ENCODE data around the gene TPCN1. TPM values are rescaled to one million over a fixed set of nuclear protein-coding genes. Genes with fewer than 3 reads are reported as not detected.
A peak's percentile ranks its signal among the peaks of the same experiment; 100 is the strongest.

The TPCN1 gene
- total and polyA plus RNA-seq, 2 experiments from 2014 or later: 16.9 to 32.1 TPM

GRCh38 chr12:113208041-113208934, 13.0 kb upstream of the TPCN1 start:
- TF ChIP-seq CTCF (IDR thresholded peaks at IDR 0.05; ENCODE audit: poor library complexity) (no peak), EZH2phosphoT487 (IDR thresholded peaks at IDR 0.05; ENCODE audit: low read depth, severe bottlenecking, unreplicated experiment) (no peak), EZH2 (IDR thresholded peaks at IDR 0.05; ENCODE audit: borderline replicate concordance) (no peak)
- Histone ChIP-seq H3K79me2 (no peaks in the 10 kb centered on the region), H2AFZ (no peak overlapping the region), H3K27ac (no peak overlapping the region), H3K4me1 (ENCODE audit: insufficient read depth) (no peaks in the 10 kb centered on the region), H3K36me3 (replicated peaks; ENCODE audit: insufficient read depth, low read depth) (no peaks in the 10 kb centered on the region), H3K27me3 (no peaks in the 10 kb centered on the region), H3K4me2 (no peak overlapping the region), H3K9me3 (ENCODE audit: low read depth) (no peaks in the 10 kb centered on the region), H3K4me3 (no peak overlapping the region), H3K9me2 (replicated peaks; ENCODE audit: insufficient read depth) (no peaks in the 10 kb centered on the region), H4K20me1 (ENCODE audit: insufficient read depth, poor library complexity, severe bottlenecking) (no peaks in the 10 kb centered on the region)
- 78% methylated on average over 10 of the region's 10 CpGs for WGBS (ENCODE audit: low lambda C conversion rate, missing lambda C conversion rate)
- no peak for DNase-seq (ENCODE audit: low spot score)

GRCh38 chr12:113211160-113211559, 10.1 kb upstream of the TPCN1 start:
- WGBS (ENCODE audit: low lambda C conversion rate, missing lambda C conversion rate): 89% methylated on average over 6 of the region's 6 CpGs

GRCh38 chr12:113214895-113215400, 6.3 kb upstream of the TPCN1 start:
- Histone ChIP-seq H3K4me2 (no peak overlapping the region), H3K9me2 (replicated peaks; ENCODE audit: insufficient read depth) (no peaks in the 10 kb centered on the region), H3K27ac (peak overlapping the region; percentile 59), H3K9me3 (ENCODE audit: low read depth) (no peaks in the 10 kb centered on the region), H3K36me3 (replicated peaks; ENCODE audit: insufficient read depth, low read depth) (no peaks in the 10 kb centered on the region), H3K79me2 (no peaks in the 10 kb centered on the region), H3K27me3 (no peaks in the 10 kb centered on the region), H3K4me1 (ENCODE audit: insufficient read depth) (no peaks in the 10 kb centered on the region), H2AFZ (no peak overlapping the region), H4K20me1 (ENCODE audit: insufficient read depth, poor library complexity, severe bottlenecking) (no peaks in the 10 kb centered on the region), H3K4me3 (no peak overlapping the region)
- WGBS (ENCODE audit: low lambda C conversion rate, missing lambda C conversion rate): 60% methylated on average over 5 of the region's 5 CpGs
- no peak for TF ChIP-seq EZH2phosphoT487 (IDR thresholded peaks at IDR 0.05; ENCODE audit: low read depth, severe bottlenecking, unreplicated experiment)
- peak; percentile 63 for DNase-seq (ENCODE audit: low spot score)

More at GRCh38 chr12:113211160-113211559, 10.1 kb upstream of the TPCN1 start:
- no peaks in the 10 kb centered on the region for H3K36me3 ChIP-seq (replicated peaks; ENCODE audit: insufficient read depth, low read depth)
- no peak overlapping the region for H2AFZ ChIP-seq
- H3K79me2 ChIP-seq: no peaks in the 10 kb centered on the region
- TF ChIP-seq EZH2 (IDR thresholded peaks at IDR 0.05; ENCODE audit: borderline replicate concordance): no peak
- no peak for TF ChIP-seq CTCF (IDR thresholded peaks at IDR 0.05; ENCODE audit: poor library complexity)
- H3K27ac ChIP-seq: no peak overlapping the region
- H3K27me3 ChIP-seq: no peaks in the 10 kb centered on the region
- H3K4me2 ChIP-seq: no peak overlapping the region
- no peaks in the 10 kb centered on the region for H4K20me1 ChIP-seq (ENCODE audit: insufficient read depth, poor library complexity, severe bottlenecking)
- H3K4me1 ChIP-seq (ENCODE audit: insufficient read depth): no peaks in the 10 kb centered on the region
- no peaks in the 10 kb centered on the region for H3K9me3 ChIP-seq (ENCODE audit: low read depth)
- DNase-seq (ENCODE audit: low spot score): no peak
- H3K4me3 ChIP-seq: no peak overlapping the region
- H3K9me2 ChIP-seq (replicated peaks; ENCODE audit: insufficient read depth): no peaks in the 10 kb centered on the region

- Histone ChIP-seq H3K4me3 (no peak overlapping the region), H4K20me1 (ENCODE audit: insufficient read depth, poor library complexity, severe bottlenecking) (no peaks in the 10 kb centered on the region), H3K79me2 (no peaks in the 10 kb centered on the region), H3K36me3 (replicated peaks; ENCODE audit: insufficient read depth, low read depth) (no peaks in the 10 kb centered on the region), H2AFZ (no peak overlapping the region), H3K4me2 (no peak overlapping the region), H3K4me1 (ENCODE audit: insufficient read depth) (no peaks in the 10 kb centered on the region), H3K27ac (no peak overlapping the region), H3K9me3 (ENCODE audit: low read depth) (no peaks in the 10 kb centered on the region), H3K9me2 (replicated peaks; ENCODE audit: insufficient read depth) (no peaks in the 10 kb centered on the region), H3K27me3 (no peaks in the 10 kb centered on the region)
- DNase-seq (ENCODE audit: low spot score): no peak
- TF ChIP-seq EZH2 (IDR thresholded peaks at IDR 0.05; ENCODE audit: borderline replicate concordance): no peak
- no peak for TF ChIP-seq CTCF (IDR thresholded peaks at IDR 0.05; ENCODE audit: poor library complexity)
- TF ChIP-seq EZH2phosphoT487 (IDR thresholded peaks at IDR 0.05; ENCODE audit: low read depth, severe bottlenecking, unreplicated experiment): no peak
- WGBS (ENCODE audit: low lambda C conversion rate, missing lambda C conversion rate): 61% methylated on average over 2 of the region's 2 CpGs
These were observed 5.2 kb upstream of the TPCN1 start for GRCh38 chr12:113216027-113216426.

Data from hepatocyte (in vitro differentiated cells).